Activated B cell treated with CpG ODN at 0.5 μM for 24 hours (primary cell): Measurements from ENCODE around the gene DPEP1. TPM values are rescaled to one million over a fixed set of nuclear protein-coding genes. Genes with fewer than 3 reads are reported as not detected.

Source experiments
- ATAC-seq: fragments of 200-7000 bp; cut with Tn5 transposase; one replicate; pipeline ENCODE4 v1.10.0; 2021; ENCODE audit warnings: low read depth, mild to moderate bottlenecking, moderate library complexity
- CTCF ChIA-PET: fragments of 350-600 bp; sonication (Branson Sonifier 250); formaldehyde crosslinking; loops from one replicate; lab custom pipeline; 2021; ENCODE audit warnings: antibody characterized with exemption; lab: Charles Lee
- POLR2A ChIA-PET: fragments of 350-600 bp; sonication (Branson Sonifier 250); formaldehyde crosslinking; loops from one replicate; lab custom pipeline; 2021; ENCODE audit warnings: antibody characterized with exemption; lab: Charles Lee
- DNase-seq: peaks from one replicate; pipeline ENCODE4 v3.0.0; 2022
- H3K27ac Mint-ChIP-seq: one replicate; pipeline ENCODE4 v1.8.0; 2020; ENCODE audit warnings: mixed read lengths
- H3K27me3 Mint-ChIP-seq: one replicate; pipeline ENCODE4 v1.8.0; 2021; ENCODE audit warnings: mixed read lengths
- H3K36me3 Mint-ChIP-seq: one replicate; pipeline ENCODE4 v1.8.0; 2021; ENCODE audit warnings: low read depth, mixed read lengths
- H3K4me1 Mint-ChIP-seq: one replicate; pipeline ENCODE4 v1.8.0; 2021; ENCODE audit warnings: mixed read lengths
- H3K4me3 Mint-ChIP-seq: one replicate; pipeline ENCODE4 v1.8.0; 2020; ENCODE audit warnings: mild to moderate bottlenecking, mixed read lengths
- H3K9me3 Mint-ChIP-seq: one replicate; pipeline ENCODE4 v1.8.0; 2020; ENCODE audit warnings: mixed read lengths
- intact Hi-C: fragments of 100-400 bp; cut with micrococcal nuclease; formaldehyde crosslinking; loops from one replicate; pipeline ENCODE4 v1.15.1; 2024
- total RNA-seq: library from RNA; stranded (reverse); gene quantifications from 2 replicates; pipeline ENCODE4 v1.2.3, GENCODE V29; 2022
- TF ChIP-seq, protein P1 (sequence below): fragments of 200-600 bp; IDR thresholded peaks from one replicate; pipeline ENCODE4 v1.8.0; 2022; ENCODE audit warnings: antibody characterized with exemption, mild to moderate bottlenecking

The DPEP1 gene
- total RNA-seq, 1 donor from 2014 or later = not detected

DNA sequence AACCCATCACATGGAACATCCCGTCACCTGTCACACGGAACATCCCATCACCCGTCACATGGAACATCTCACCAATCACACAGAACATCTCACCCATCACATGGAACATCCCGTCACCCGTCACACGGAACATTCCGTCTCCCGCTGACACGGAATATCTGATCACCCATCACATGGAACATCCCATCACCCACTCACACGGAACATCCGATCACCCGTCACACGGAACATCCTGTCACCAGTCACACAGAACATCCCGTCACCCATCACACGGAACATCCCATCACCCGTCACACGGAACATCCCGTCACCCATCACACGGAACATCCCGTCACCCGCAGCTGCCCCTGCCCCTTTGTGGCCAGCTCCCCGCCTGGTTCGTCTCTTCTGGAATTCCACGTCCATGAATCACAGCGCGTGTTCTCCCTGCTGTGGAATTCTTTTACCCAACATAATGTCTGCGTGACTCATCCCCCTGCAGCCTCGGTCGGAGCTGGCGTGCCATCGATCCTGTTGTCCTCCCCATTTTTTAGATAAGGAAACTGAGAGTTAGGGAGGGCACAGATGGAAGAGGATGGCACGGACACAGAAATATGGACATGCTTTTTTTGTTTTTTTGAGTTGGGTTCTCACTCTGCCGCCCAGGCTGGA, 32.3 kb upstream of the DPEP1 start:
- ChIA-PET CTCF (no interaction called here), POLR2A (no interaction called here)
- TF ChIP-seq, protein P1, sequence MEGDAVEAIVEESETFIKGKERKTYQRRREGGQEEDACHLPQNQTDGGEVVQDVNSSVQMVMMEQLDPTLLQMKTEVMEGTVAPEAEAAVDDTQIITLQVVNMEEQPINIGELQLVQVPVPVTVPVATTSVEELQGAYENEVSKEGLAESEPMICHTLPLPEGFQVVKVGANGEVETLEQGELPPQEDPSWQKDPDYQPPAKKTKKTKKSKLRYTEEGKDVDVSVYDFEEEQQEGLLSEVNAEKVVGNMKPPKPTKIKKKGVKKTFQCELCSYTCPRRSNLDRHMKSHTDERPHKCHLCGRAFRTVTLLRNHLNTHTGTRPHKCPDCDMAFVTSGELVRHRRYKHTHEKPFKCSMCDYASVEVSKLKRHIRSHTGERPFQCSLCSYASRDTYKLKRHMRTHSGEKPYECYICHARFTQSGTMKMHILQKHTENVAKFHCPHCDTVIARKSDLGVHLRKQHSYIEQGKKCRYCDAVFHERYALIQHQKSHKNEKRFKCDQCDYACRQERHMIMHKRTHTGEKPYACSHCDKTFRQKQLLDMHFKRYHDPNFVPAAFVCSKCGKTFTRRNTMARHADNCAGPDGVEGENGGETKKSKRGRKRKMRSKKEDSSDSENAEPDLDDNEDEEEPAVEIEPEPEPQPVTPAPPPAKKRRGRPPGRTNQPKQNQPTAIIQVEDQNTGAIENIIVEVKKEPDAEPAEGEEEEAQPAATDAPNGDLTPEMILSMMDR = no peak
- Mint-ChIP-seq H3K9me3 (no peaks in the 10 kb centered on the region), H3K36me3 (no peaks in the 10 kb centered on the region), H3K27me3 (no peaks in the 10 kb centered on the region), H3K27ac (no peak overlapping the region), H3K4me3 (no peak overlapping the region), H3K4me1 (no peaks in the 10 kb centered on the region)
- DNase-seq = no peak
- ATAC-seq = no peak
- intact Hi-C loops = no loop called here

DNA sequence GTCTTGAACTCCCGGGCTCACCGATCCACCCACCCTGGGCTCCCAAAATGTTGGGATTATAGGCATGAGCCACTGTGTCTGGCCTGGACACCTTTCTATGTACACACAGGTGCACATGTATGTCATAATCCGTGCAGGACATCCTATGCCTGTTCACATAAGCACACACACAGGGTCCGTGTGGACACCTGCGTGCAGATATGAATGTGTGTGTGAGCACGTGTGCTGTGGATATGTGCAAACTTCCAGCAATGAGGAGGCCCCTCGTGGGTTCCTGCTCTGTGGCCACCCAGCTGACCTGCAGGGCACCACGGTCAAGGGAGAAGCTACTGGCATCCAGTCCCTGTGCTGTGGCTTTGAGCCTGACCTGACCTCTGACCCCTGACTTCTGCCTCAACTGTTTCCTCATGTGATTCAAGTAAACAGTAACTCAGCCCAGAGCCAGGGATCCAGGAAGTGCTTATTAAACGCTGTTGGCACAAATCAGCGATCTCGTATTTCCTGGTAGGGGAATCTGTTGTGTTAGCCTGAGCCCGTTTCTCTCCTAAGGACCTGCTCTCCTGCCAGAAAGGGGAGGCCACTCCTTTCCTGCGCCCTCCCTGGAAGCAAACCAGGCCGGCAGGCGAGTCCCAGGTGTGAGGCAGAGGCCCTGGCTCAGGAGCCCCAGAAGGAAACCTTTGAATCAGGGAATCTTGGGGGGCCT, 31.4 kb upstream of the DPEP1 start:
- H3K4me3 Mint-ChIP-seq = no peak overlapping the region
- H3K27ac Mint-ChIP-seq = no peak overlapping the region
- intact Hi-C loops = no loop called here
- H3K9me3 Mint-ChIP-seq = no peaks in the 10 kb centered on the region
- H3K4me1 Mint-ChIP-seq = no peaks in the 10 kb centered on the region
- POLR2A ChIA-PET = interaction anchor here (0.6 kb wide), 1 partner anchor 11 kb away, joined by 4 read pairs; no protein-coding TSS in a partner anchor
- TF ChIP-seq, protein P1 = no peak
- no peaks in the 10 kb centered on the region for H3K27me3 Mint-ChIP-seq
- no peak for DNase-seq
- H3K36me3 Mint-ChIP-seq = no peaks in the 10 kb centered on the region
- CTCF ChIA-PET = no interaction called here
- ATAC-seq = no peak

DNA sequence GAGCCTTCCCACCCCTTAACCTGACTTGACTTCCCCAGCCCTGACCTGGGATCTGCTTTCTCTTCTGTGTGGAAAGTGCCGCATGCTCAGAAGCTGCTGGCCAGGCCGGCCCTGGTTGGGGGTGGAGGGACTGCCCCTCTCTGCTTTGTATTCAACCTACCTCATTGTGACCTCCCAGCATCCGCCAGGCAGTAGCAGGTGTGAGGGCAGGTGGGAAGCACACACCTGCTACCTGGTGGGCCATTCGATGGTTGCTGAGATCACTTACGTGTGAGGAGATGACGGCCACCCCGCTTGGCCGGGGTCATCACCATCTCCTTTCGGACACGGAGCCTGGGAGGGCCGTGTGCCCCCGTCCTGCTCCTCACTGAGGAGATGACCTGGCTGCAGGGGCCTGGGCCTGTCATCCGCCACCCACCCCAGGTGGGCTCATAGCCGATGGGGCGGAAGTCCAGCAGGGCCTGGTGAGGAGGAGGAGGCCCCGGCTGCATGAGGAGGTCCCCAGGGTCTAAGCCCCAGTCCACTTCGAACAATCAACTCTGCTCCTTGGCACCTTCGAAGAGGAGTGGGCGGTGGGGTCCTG, 30.7 kb upstream of the DPEP1 start:
- Mint-ChIP-seq H3K27ac (no peak overlapping the region), H3K4me3 (no peak overlapping the region), H3K27me3 (no peaks in the 10 kb centered on the region), H3K4me1 (no peaks in the 10 kb centered on the region), H3K36me3 (no peaks in the 10 kb centered on the region), H3K9me3 (no peaks in the 10 kb centered on the region)
- DNase-seq = no peak
- ATAC-seq = no peak
- TF ChIP-seq, protein P1 = no peak
- ChIA-PET POLR2A (no interaction called here), CTCF (no interaction called here)
- intact Hi-C loops = no loop called here

DNA sequence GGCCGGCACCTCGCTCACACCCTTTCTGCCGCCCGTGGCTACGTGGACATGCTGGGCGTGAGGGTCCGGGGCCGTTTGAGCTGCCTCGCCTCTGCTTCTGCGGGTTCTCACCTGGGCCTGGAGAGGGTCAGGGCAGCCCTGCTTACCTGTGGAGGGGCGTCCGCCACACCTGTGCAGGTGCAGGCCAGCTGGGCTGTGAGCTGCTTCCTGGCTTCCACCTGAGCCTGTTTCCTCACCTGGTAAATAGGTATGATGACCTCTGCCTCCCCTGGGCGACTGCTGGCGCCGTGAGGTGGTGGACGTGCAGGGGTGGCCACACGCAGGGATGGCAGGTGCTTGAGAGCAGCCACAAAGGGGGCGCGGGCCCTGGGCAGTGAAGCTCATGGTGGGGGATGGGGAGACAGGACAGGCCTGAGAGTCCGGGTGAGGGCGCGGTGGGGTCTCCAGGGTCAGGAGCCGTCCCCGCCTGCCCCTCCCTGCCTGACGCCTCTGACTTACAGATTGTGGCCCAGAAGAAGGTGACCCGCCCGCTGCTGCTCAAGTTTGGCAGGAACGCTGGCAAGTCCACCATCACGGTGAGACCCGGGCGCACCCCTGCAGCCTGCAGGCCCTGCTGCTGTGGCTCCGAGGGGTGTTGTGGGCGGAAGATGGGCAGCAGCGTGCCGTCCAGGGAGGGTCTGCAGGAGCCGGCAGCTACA, 30.1 kb upstream of the DPEP1 start:
- H3K36me3 Mint-ChIP-seq = no peaks in the 10 kb centered on the region
- ATAC-seq = no peak
- intact Hi-C loops = no loop called here
- no peaks in the 10 kb centered on the region for H3K4me1 Mint-ChIP-seq
- POLR2A ChIA-PET = no interaction called here
- no peak for DNase-seq
- H3K9me3 Mint-ChIP-seq = no peaks in the 10 kb centered on the region
- no peaks in the 10 kb centered on the region for H3K27me3 Mint-ChIP-seq
- no peak overlapping the region for H3K4me3 Mint-ChIP-seq
- TF ChIP-seq, protein P1 = no peak
- no peak overlapping the region for H3K27ac Mint-ChIP-seq
- CTCF ChIA-PET = no interaction called here
